ENCODE measurements around the gene SHE. TPM values are rescaled to one million over a fixed set of nuclear protein-coding genes. Genes with fewer than 3 reads are reported as not detected.

The SHE gene
- total RNA-seq, 3 donors from 2014 or later (not counting 1 experiment from before 2014, with no cell fraction given): 0.10 to 0.14 TPM; not detected in 1

DNA sequence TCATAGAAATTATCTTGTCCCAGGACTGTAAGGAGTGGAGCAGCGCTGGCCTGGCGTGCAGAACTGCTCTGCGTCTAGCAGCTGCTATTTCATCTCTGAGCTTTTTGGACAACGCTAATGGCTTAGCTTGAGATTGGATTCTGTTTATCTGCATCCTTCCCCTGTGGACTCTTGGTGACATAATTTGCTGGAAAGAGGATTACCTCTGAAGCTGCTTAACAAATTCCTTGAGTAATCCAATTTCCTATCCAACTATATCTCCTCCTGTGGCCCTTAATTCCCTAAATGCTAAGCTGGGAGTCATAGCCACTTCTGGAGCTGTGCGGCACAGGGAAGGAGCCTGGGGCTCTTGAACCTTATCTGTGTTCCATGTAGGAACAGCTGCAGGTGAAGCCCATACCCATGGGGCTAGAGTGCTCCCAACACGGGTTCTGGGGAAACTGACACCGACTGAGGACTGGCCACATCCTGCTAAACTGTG lies 53.8 kb downstream of the SHE start:
- no peak overlapping the region for H3K27ac ChIP-seq (ENCODE audit: low read length)
- TF ChIP-seq CTCF (IDR thresholded peaks at IDR 0.05): no peak
- Mint-ChIP-seq H3K36me3 (no peaks in the 10 kb centered on the region), H3K4me1 (peaks cover 13 to 20% of the 10 kb centered on the region in 2 donors), H3K27me3 (ENCODE audit: low read depth in 2 of 2) (peaks cover 17 to 32% of the 10 kb centered on the region in 2 donors), H3K9me3 (no peaks in the 10 kb centered on the region), H3K4me3 (no peak overlapping the region), H3K27ac (no peak overlapping the region)
- no peak for DNase-seq
- intact Hi-C loops (cut with micrococcal nuclease): no loop called here
- H3K27me3 ChIP-seq (ENCODE audit: control insufficient read depth, insufficient read depth, low read length): peaks cover 2% of the 10 kb centered on the region
- no peak overlapping the region for H3K4me3 ChIP-seq (ENCODE audit: low read length)
- ATAC-seq: no peak
- no peaks in the 10 kb centered on the region for H3K36me3 ChIP-seq (ENCODE audit: control insufficient read depth, insufficient read depth, low read length)
- no peaks in the 10 kb centered on the region for H3K9me3 ChIP-seq (ENCODE audit: control insufficient read depth, insufficient read depth, low read length)
- 87% methylated on average over 7 of the region's 7 CpGs for WGBS (ENCODE audit: insufficient coverage)
- H3K4me1 ChIP-seq (ENCODE audit: control insufficient read depth, insufficient read depth, low read length): peaks cover 17% of the 10 kb centered on the region

- DNase-seq (no peak), ATAC-seq (no peak)
- WGBS (ENCODE audit: insufficient coverage): 98% methylated on average over 6 of the region's 6 CpGs
- Histone ChIP-seq H3K27ac (ENCODE audit: low read length) (no peak overlapping the region), H3K9me3 (ENCODE audit: control insufficient read depth, insufficient read depth, low read length) (no peaks in the 10 kb centered on the region), H3K4me1 (ENCODE audit: control insufficient read depth, insufficient read depth, low read length) (peaks cover 15% of the 10 kb centered on the region), H3K36me3 (ENCODE audit: control insufficient read depth, insufficient read depth, low read length) (no peaks in the 10 kb centered on the region), H3K4me3 (ENCODE audit: low read length) (no peak overlapping the region), H3K27me3 (ENCODE audit: control insufficient read depth, insufficient read depth, low read length) (peaks cover 2% of the 10 kb centered on the region)
- peaks cover 13 to 14% of the 10 kb centered on the region in 2 donors for H3K4me1 Mint-ChIP-seq
- H3K4me3 Mint-ChIP-seq: no peak overlapping the region
- no peaks in the 10 kb centered on the region for H3K36me3 Mint-ChIP-seq
- H3K9me3 Mint-ChIP-seq: no peaks in the 10 kb centered on the region
- H3K27ac Mint-ChIP-seq: no peak overlapping the region
- TF ChIP-seq CTCF (IDR thresholded peaks at IDR 0.05): no peak
- peaks cover 17 to 27% of the 10 kb centered on the region in 2 donors for H3K27me3 Mint-ChIP-seq (ENCODE audit: low read depth in 2 of 2)
- intact Hi-C loops (cut with micrococcal nuclease): no loop called here
Measured at GRCh38 chr1:154446789-154447188, 55.4 kb downstream of the SHE start.

- no peak for ATAC-seq
- Histone ChIP-seq H3K27me3 (ENCODE audit: control insufficient read depth, insufficient read depth, low read length) (peaks cover 2% of the 10 kb centered on the region), H3K4me3 (ENCODE audit: low read length) (no peak overlapping the region), H3K27ac (ENCODE audit: low read length) (no peak overlapping the region), H3K36me3 (ENCODE audit: control insufficient read depth, insufficient read depth, low read length) (no peaks in the 10 kb centered on the region), H3K9me3 (ENCODE audit: control insufficient read depth, insufficient read depth, low read length) (no peaks in the 10 kb centered on the region), H3K4me1 (ENCODE audit: control insufficient read depth, insufficient read depth, low read length) (peaks cover 15% of the 10 kb centered on the region)
- no peak for TF ChIP-seq CTCF (IDR thresholded peaks at IDR 0.05)
- peaks cover 19 to 27% of the 10 kb centered on the region in 2 donors for H3K27me3 Mint-ChIP-seq (ENCODE audit: low read depth in 2 of 2)
- no peaks in the 10 kb centered on the region for H3K36me3 Mint-ChIP-seq
- intact Hi-C loops (cut with micrococcal nuclease): no loop called here
- H3K27ac Mint-ChIP-seq: no peak overlapping the region
- no peak for DNase-seq
- 96% methylated on average over 9 of the region's 10 CpGs for WGBS (ENCODE audit: insufficient coverage)
- no peaks in the 10 kb centered on the region for H3K9me3 Mint-ChIP-seq
- H3K4me3 Mint-ChIP-seq: no peak overlapping the region
- H3K4me1 Mint-ChIP-seq: peaks cover 14 to 16% of the 10 kb centered on the region in 2 donors
Measured at GRCh38 chr1:154446292-154446691, 55.9 kb downstream of the SHE start.

DNA sequence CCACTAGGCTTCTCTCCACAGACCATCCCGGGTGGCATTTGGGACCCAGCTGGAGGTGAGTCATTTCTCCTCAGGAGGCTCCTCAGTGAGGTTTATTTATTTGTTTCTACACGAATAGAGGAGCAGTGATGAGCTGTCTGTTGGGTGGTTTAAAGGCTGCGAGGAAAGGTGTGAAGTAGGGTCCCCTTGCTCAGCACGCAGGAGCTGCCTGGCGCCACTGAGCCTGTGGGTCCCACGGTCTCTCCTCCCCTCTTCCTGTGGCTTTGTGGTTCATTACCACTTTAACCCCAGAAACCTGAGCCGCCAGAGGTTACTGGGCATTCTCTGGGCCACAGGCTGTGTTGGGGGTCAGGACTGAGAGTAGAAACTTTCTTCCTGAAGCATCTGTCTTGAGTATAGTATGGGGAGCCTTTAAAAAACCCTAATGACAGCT lies 57.2 kb downstream of the SHE start:
- H3K36me3 Mint-ChIP-seq: no peaks in the 10 kb centered on the region
- Histone ChIP-seq H3K4me1 (ENCODE audit: control insufficient read depth, insufficient read depth, low read length) (peaks cover 15% of the 10 kb centered on the region), H3K27me3 (ENCODE audit: control insufficient read depth, insufficient read depth, low read length) (peaks cover 2% of the 10 kb centered on the region), H3K36me3 (ENCODE audit: control insufficient read depth, insufficient read depth, low read length) (no peaks in the 10 kb centered on the region), H3K27ac (ENCODE audit: low read length) (no peak overlapping the region), H3K9me3 (ENCODE audit: control insufficient read depth, insufficient read depth, low read length) (no peaks in the 10 kb centered on the region), H3K4me3 (ENCODE audit: low read length) (no peak overlapping the region)
- no peak overlapping the region for H3K4me3 Mint-ChIP-seq
- intact Hi-C loops (cut with micrococcal nuclease): no loop called here
- no peaks in the 10 kb centered on the region for H3K9me3 Mint-ChIP-seq
- no peak for TF ChIP-seq CTCF (IDR thresholded peaks at IDR 0.05)
- DNase-seq: peak in 1 of 2 donors; percentile 47
- ATAC-seq: peak; percentile 52 to 87 (median 70)
- no peak overlapping the region for H3K27ac Mint-ChIP-seq
- peaks cover 28 to 29% of the 10 kb centered on the region in 2 donors for H3K27me3 Mint-ChIP-seq (ENCODE audit: low read depth in 2 of 2)
- WGBS (ENCODE audit: insufficient coverage): 7% methylated on average over 7 of the region's 7 CpGs
- H3K4me1 Mint-ChIP-seq: peaks cover 14 to 18% of the 10 kb centered on the region in 2 donors

All from natural killer cell (primary cell).